Thyroid gland (tissue), 4 donors: ENCODE results near the gene RPL27A.

Experiments
- CTCF ChIP-seq, 6 experiments: fragments of 200-600 bp in 3 of 6; fragments of 450-650 bp in 3 of 6; sonication (generic) in 3 of 6; IDR thresholded peaks; one replicate each; pipeline ENCODE4 v1.5.1; 2016 to 2019; ENCODE audit warnings: antibody characterized with exemption in 6 of 6, mild to moderate bottlenecking in 2 of 6, inconsistent platforms in 1 of 6, moderate library complexity in 1 of 6
- POLR2A ChIP-seq, 2 donors: fragments of 450-650 bp; IDR thresholded peaks; one replicate each; pipeline ENCODE4 v1.6.1; 2017; ENCODE audit warnings: antibody characterized with exemption in 2 of 2, mild to moderate bottlenecking in 2 of 2, moderate library complexity in 1 of 2

- TF ChIP-seq CTCF (IDR thresholded peaks at IDR 0.05) (no peak), POLR2A (IDR thresholded peaks at IDR 0.05) (no peak)
These were observed 29.9 kb downstream of the RPL27A start for GRCh38 chr11:8712506-8712905.
